Fibroblast of lung (primary cell): ENCODE data around the gene TGOLN2. TPM values are rescaled to one million over a fixed set of nuclear protein-coding genes. Genes with fewer than 3 reads are reported as not detected.

Experiments used
- DNase-seq, 2 donors: peaks; one replicate each; pipeline versions ENCODE4 v3.0.0 to v3.0.0-alpha.2; 2010; ENCODE audit warnings: low read depth in 2 of 2
- H2AFZ ChIP-seq: 2 replicates; pipeline ENCODE4 v1.5.1; 2012; ENCODE audit warnings: low read length, control low read depth, inconsistent platforms
- H3K27ac ChIP-seq: 2 replicates; pipeline ENCODE4 v1.5.1; 2011; ENCODE audit warnings: low read length, control low read depth; ENCODE audit not compliant: insufficient read depth
- H3K27me3 ChIP-seq: 2 replicates; pipeline ENCODE4 v1.5.1; 2011; ENCODE audit warnings: mild to moderate bottlenecking, low read length; ENCODE audit not compliant: control insufficient read depth, insufficient read depth
- H3K36me3 ChIP-seq: 2 replicates; pipeline ENCODE4 v1.5.1; 2011; ENCODE audit warnings: low read length; ENCODE audit not compliant: control insufficient read depth, insufficient read depth
- H3K4me1 ChIP-seq: 2 replicates; pipeline ENCODE4 v1.5.1; 2011; ENCODE audit warnings: low read length; ENCODE audit not compliant: control insufficient read depth, insufficient read depth; ENCODE audit errors: extremely low read depth
- H3K4me2 ChIP-seq: 2 replicates; pipeline ENCODE4 v1.5.1; 2011; ENCODE audit warnings: low read length, control low read depth; ENCODE audit not compliant: insufficient read depth; ENCODE audit errors: extremely low read depth
- H3K4me3 ChIP-seq, 4 experiments: fragments of 200-600 bp in 1 of 4; sonication (generic) in 1 of 4; replicated peaks in 1 of 4; 2 replicates each; pipeline ENCODE4 v1.5.1; 2011 to 2016; ENCODE audit warnings: low read length in 4 of 4, low read depth in 3 of 4, mild to moderate bottlenecking in 3 of 4, control low read depth in 2 of 4, inconsistent platforms in 1 of 4, mixed read lengths in 1 of 4; ENCODE audit not compliant: insufficient read depth in 1 of 4; ENCODE audit errors: control extremely low read depth in 1 of 4
- H3K79me2 ChIP-seq: 2 replicates; pipeline ENCODE4 v1.5.1; 2012; ENCODE audit warnings: mild to moderate bottlenecking, low read length, inconsistent platforms; ENCODE audit not compliant: control insufficient read depth, insufficient read depth
- H3K9ac ChIP-seq: 2 replicates; pipeline ENCODE4 v1.5.1; 2011; ENCODE audit warnings: mild to moderate bottlenecking, low read length, control low read depth; ENCODE audit not compliant: insufficient read depth
- H3K9me3 ChIP-seq: 2 replicates; pipeline ENCODE4 v1.5.1; 2012; ENCODE audit warnings: low read depth, low read length; ENCODE audit not compliant: control insufficient read depth, insufficient read depth
- H4K20me1 ChIP-seq: 2 replicates; pipeline ENCODE4 v1.5.1; 2011; ENCODE audit warnings: low read length; ENCODE audit not compliant: control insufficient read depth, insufficient read depth; ENCODE audit errors: extremely low read depth
- CTCF ChIP-seq, 2 donors: IDR thresholded peaks in 1 of 2; conservative IDR thresholded peaks in 1 of 2; 1 replicate in 1 of 2; 2 replicates in 1 of 2; pipeline ENCODE4 v1.5.1; 2011 to 2012; ENCODE audit warnings: low read length in 2 of 2, control low read depth in 1 of 2, inconsistent platforms in 1 of 2, low read depth in 1 of 2, mild to moderate bottlenecking in 1 of 2
- EZH2 ChIP-seq: IDR thresholded peaks from 2 replicates; pipeline ENCODE4 v1.5.1; 2012; ENCODE audit warnings: low read length, control low read depth, mild to moderate bottlenecking; ENCODE audit errors: missing control alignments
- polyA plus RNA-seq, 2 donors: library from polyadenylated mRNA; depleted of rRNA in 1 of 2; stranded (reverse) in 1 of 2; unstranded in 1 of 2; fragments of >200 nt; gene quantifications; 2 replicates each; pipeline ENCODE4 v1.2.1, GENCODE V29; 2011 to 2012; ENCODE audit warnings: missing spikeins in 1 of 2
- total RNA-seq: library from RNA; depleted of rRNA; stranded (reverse); fragments of >200 nt; gene quantifications from 2 replicates; pipeline ENCODE4 v1.2.1, GENCODE V29; 2014

Gene TGOLN2
- total and polyA plus RNA-seq, 2 donors (not counting 1 experiment from before 2014, with no cell fraction given), result 112 to 130 TPM

- Histone ChIP-seq H3K4me1 (peaks cover 7% of the 10 kb centered on the region), H3K4me3 (no peak overlapping the region), H3K36me3 (peaks cover 2% of the 10 kb centered on the region), H3K27ac (no peak overlapping the region), H3K4me2 (no peak overlapping the region), H3K9ac (no peak overlapping the region), H3K27me3 (no peaks in the 10 kb centered on the region), H3K9me3 (no peaks in the 10 kb centered on the region), H4K20me1 (no peaks in the 10 kb centered on the region), H2AFZ (no peak overlapping the region), H3K79me2 (no peaks in the 10 kb centered on the region)
- no peak for TF ChIP-seq CTCF (conservative IDR thresholded peaks at IDR 0.05 in 1 of 2, IDR thresholded peaks at IDR 0.05 in 1 of 2; ENCODE audit: low read depth in 1 of 2, low read length in 2 of 2)
- no peak for TF ChIP-seq EZH2
- DNase-seq, result no peak
Observed at GRCh38 chr2:85307527-85307897, 20.3 kb downstream of the TGOLN2 start.

- Histone ChIP-seq H3K27me3 (no peaks in the 10 kb centered on the region), H3K36me3 (peaks cover 2% of the 10 kb centered on the region), H4K20me1 (no peaks in the 10 kb centered on the region), H3K4me3 (no peak overlapping the region), H3K9me3 (no peaks in the 10 kb centered on the region), H3K4me2 (no peak overlapping the region), H3K79me2 (no peaks in the 10 kb centered on the region), H3K9ac (no peak overlapping the region), H3K4me1 (peaks cover 2% of the 10 kb centered on the region), H2AFZ (no peak overlapping the region), H3K27ac (no peak overlapping the region)
- DNase-seq, result no peak
- no peak for TF ChIP-seq EZH2
- no peak for TF ChIP-seq CTCF (conservative IDR thresholded peaks at IDR 0.05 in 1 of 2, IDR thresholded peaks at IDR 0.05 in 1 of 2; ENCODE audit: low read depth in 1 of 2, low read length in 2 of 2)
Observed at GRCh38 chr2:85303780-85304531, 23.8 kb downstream of the TGOLN2 start.

- Histone ChIP-seq H3K4me3 (no peak overlapping the region), H3K4me2 (no peak overlapping the region), H3K79me2 (no peaks in the 10 kb centered on the region), H2AFZ (no peak overlapping the region), H4K20me1 (no peaks in the 10 kb centered on the region), H3K9me3 (no peaks in the 10 kb centered on the region), H3K9ac (no peak overlapping the region), H3K4me1 (no peaks in the 10 kb centered on the region), H3K27me3 (no peaks in the 10 kb centered on the region), H3K36me3 (peaks cover 2% of the 10 kb centered on the region), H3K27ac (no peak overlapping the region)
- no peak for DNase-seq
- TF ChIP-seq CTCF (conservative IDR thresholded peaks at IDR 0.05 in 1 of 2, IDR thresholded peaks at IDR 0.05 in 1 of 2; ENCODE audit: low read depth in 1 of 2, low read length in 2 of 2) (no peak), EZH2 (no peak)
Observed at GRCh38 chr2:85302121-85302520, 25.7 kb downstream of the TGOLN2 start.
